Progenitor cell of endocrine pancreas (in vitro differentiated cells): ENCODE results near the gene NAPSA. TPM values are rescaled to one million over a fixed set of nuclear protein-coding genes. Genes with fewer than 3 reads are reported as not detected.

Experiments used
- DNase-seq: peaks from one replicate; pipeline ENCODE4 v3.0.0; 2021; ENCODE audit warnings: low spot score; ENCODE audit not compliant: unreplicated experiment
- H3K27ac Mint-ChIP-seq: 2 replicates; pipeline ENCODE4 v1.8.0; 2021; ENCODE audit warnings: mild to moderate bottlenecking, moderate library complexity, mixed read lengths
- H3K27me3 Mint-ChIP-seq: 2 replicates; pipeline ENCODE4 v1.8.0; 2021; ENCODE audit warnings: mixed read lengths
- H3K36me3 Mint-ChIP-seq: 2 replicates; pipeline ENCODE4 v1.8.0; 2022; ENCODE audit warnings: mixed read lengths; ENCODE audit not compliant: insufficient read depth
- H3K4me1 Mint-ChIP-seq: 2 replicates; pipeline ENCODE4 v1.8.0; 2021; ENCODE audit warnings: low read depth, mixed read lengths
- H3K4me3 Mint-ChIP-seq: 2 replicates; pipeline ENCODE4 v1.8.0; 2021; ENCODE audit warnings: low read depth, mild to moderate bottlenecking, moderate library complexity, mixed read lengths
- H3K9me3 Mint-ChIP-seq: 2 replicates; pipeline ENCODE4 v1.8.0; 2021; ENCODE audit warnings: low read depth, mixed read lengths
- CTCF ChIP-seq: fragments of 200-600 bp; sonication (generic); IDR thresholded peaks from one replicate; pipeline ENCODE4 v1.5.0; 2021; ENCODE audit warnings: antibody characterized with exemption, mild to moderate bottlenecking; ENCODE audit not compliant: unreplicated experiment
- total RNA-seq: library from RNA; stranded (reverse); gene quantifications from 2 replicates; pipeline ENCODE4 v1.2.1, GENCODE V29; 2021

NAPSA gene
- total RNA-seq, 1 donor from 2014 or later = 2.7 TPM

DNA sequence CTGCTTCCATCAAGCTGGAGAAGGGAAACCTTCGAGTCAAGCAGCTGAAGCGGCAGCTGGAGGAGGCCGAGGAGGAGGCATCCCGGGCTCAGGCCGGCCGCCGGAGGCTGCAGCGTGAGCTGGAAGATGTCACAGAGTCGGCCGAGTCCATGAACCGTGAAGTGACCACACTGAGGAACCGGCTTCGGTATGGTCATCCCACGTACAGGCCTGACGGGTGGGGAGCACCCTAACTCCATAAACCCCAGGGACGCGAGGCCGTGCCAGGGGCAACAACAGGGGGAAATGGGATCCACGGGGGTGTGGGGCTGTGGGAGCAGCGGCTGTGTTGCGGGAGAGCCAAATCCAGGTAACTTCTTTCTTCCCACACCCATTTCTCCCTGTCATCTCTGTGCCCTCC lies 56.4 kb downstream of the NAPSA start:
- TF ChIP-seq CTCF = no peak
- H3K4me1 Mint-ChIP-seq = peaks cover 9% of the 10 kb centered on the region
- peaks cover 21% of the 10 kb centered on the region for H3K27me3 Mint-ChIP-seq
- H3K4me3 Mint-ChIP-seq = no peak overlapping the region
- DNase-seq = no peak
- H3K9me3 Mint-ChIP-seq = no peaks in the 10 kb centered on the region
- H3K36me3 Mint-ChIP-seq = peaks cover 12% of the 10 kb centered on the region
- H3K27ac Mint-ChIP-seq = no peak overlapping the region

Other genes starting within 250 kb of the NAPSA start
- gene IZUMO2, start 202.4 kb downstream of the NAPSA start, total RNA-seq = not detected in 2 replicates
- 65.9 and 67.9 TPM in 2 replicates for gene MYH14, start 162.0 kb downstream of the NAPSA start, total RNA-seq
- 19.8 and 23.6 TPM in 2 replicates for gene KCNC3, start 36.3 kb downstream of the NAPSA start, total RNA-seq
- gene NR1H2, start 10.8 kb upstream of the NAPSA start, total RNA-seq = 28.3 and 29.1 TPM in 2 replicates
- 91.4 and 99.5 TPM in 2 replicates for gene POLD1, start 18.7 kb upstream of the NAPSA start, total RNA-seq
- gene SPIB, start 53.3 kb upstream of the NAPSA start, total RNA-seq = 1.7 and 2.5 TPM in 2 replicates
- gene MYBPC2, start 67.3 kb upstream of the NAPSA start, total RNA-seq = 1.6 and 2.1 TPM in 2 replicates
- 177 and 181 TPM in 2 replicates for gene EMC10, start 110.9 kb upstream of the NAPSA start, total RNA-seq
- gene GARIN5A, start 111.2 kb upstream of the NAPSA start, total RNA-seq = 11.6 and 12.0 TPM in 2 replicates
- 12.1 and 13.1 TPM in 2 replicates for gene JOSD2, start 145.6 kb upstream of the NAPSA start, total RNA-seq
- not detected in 2 replicates for gene ASPDH, start 148.3 kb upstream of the NAPSA start, total RNA-seq
- gene LRRC4B, start 202.8 kb upstream of the NAPSA start, total RNA-seq = 1.0 and 1.2 TPM in 2 replicates